Brain microvascular endothelial cell (primary cell): ENCODE results near the gene MS4A1.

Experiments
- DNase-seq: peaks from one replicate; pipeline ENCODE4 v3.0.0-alpha.2; 2020
- H3K27ac ChIP-seq: fragments of 250-450 bp; sonication (Bioruptor Pico); 2 replicates; pipeline ENCODE4 v1.5.1; 2020; ENCODE audit warnings: mild to moderate bottlenecking, moderate library complexity
- H3K27me3 ChIP-seq: fragments of 250-450 bp; sonication (Bioruptor Pico); replicated peaks from 2 replicates; pipeline ENCODE4 v1.5.1; 2020; ENCODE audit warnings: mild to moderate bottlenecking
- H3K36me3 ChIP-seq: fragments of 250-450 bp; sonication (Bioruptor Pico); replicated peaks from 2 replicates; pipeline ENCODE4 v1.5.1; 2020; ENCODE audit warnings: mild to moderate bottlenecking
- H3K4me3 ChIP-seq: 2 replicates; pipeline ENCODE4 v1.5.1; 2011; ENCODE audit warnings: low read depth, mild to moderate bottlenecking, control low read depth, low read length, moderate library complexity
- CTCF ChIP-seq: IDR thresholded peaks from 2 replicates; pipeline ENCODE4 v1.5.1; 2011; ENCODE audit warnings: low read depth, mild to moderate bottlenecking, moderate library complexity, low read length, control low read depth, inconsistent platforms; ENCODE audit errors: missing control alignments
- in situ Hi-C: cut with HindIII; loops from 2 replicates; pipeline ENCODE4 v1.10.0; 2017; ENCODE audit warnings: low sequenced_read_pairs, low pct_ligation_motif_present

Gene MS4A1

GRCh38 chr11:60459345-60459744 is 3.7 kb downstream of the MS4A1 start:
- in situ Hi-C loops = no loop called here
- TF ChIP-seq CTCF = no peak
- no peak overlapping the region for H3K27ac ChIP-seq
- no peaks in the 10 kb centered on the region for H3K36me3 ChIP-seq
- H3K4me3 ChIP-seq = no peak overlapping the region
- no peak for DNase-seq
- H3K27me3 ChIP-seq = no peaks in the 10 kb centered on the region

GRCh38 chr11:60468829-60469228 is 13.2 kb downstream of the MS4A1 start:
- H3K27ac ChIP-seq = no peak overlapping the region
- H3K36me3 ChIP-seq = no peaks in the 10 kb centered on the region
- in situ Hi-C loops = no loop called here
- DNase-seq = no peak
- H3K27me3 ChIP-seq = no peaks in the 10 kb centered on the region
- no peak overlapping the region for H3K4me3 ChIP-seq
- TF ChIP-seq CTCF = no peak

DNA sequence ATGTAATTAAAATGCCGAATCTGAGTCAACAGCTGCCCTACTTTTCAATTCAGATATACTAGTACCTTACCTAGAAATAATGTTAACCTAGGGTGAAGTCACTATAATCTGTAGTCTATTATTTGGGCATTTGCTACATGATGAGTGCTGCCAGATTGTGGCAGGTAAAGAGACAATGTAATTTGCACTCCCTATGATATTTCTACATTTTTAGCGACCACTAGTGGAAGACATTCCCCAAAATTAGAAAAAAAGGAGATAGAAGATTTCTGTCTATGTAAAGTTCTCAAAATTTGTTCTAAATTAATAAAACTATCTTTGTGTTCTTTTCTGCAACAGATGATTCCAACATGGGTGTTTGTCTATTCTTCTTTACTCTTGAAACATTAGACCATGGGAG is 14.1 kb downstream of the MS4A1 start:
- no peak for TF ChIP-seq CTCF
- Histone ChIP-seq H3K27ac (no peak overlapping the region), H3K4me3 (no peak overlapping the region), H3K27me3 (no peaks in the 10 kb centered on the region), H3K36me3 (no peaks in the 10 kb centered on the region)
- no peak for DNase-seq
- in situ Hi-C loops = no loop called here

DNA sequence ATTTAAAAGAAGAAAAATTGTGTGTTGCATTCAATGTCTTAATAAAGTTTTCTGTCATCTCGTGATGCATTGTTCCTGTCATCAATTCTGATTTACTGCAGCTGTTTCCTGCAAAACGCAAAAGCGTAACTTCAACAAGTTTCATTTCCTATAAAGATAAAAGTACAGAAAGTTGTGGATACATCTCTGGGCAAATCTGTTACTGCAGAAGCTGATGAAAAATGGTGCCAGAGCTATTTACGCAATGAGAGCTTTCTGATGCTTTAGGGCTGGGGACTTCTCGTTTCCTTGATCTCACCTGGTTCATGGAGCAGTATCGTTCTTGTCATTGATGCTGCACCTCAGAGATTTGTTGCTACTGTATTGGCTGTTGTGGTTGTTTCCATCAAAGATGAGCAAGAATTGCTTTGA is 21.4 kb downstream of the MS4A1 start:
- no peak for DNase-seq
- no peaks in the 10 kb centered on the region for H3K36me3 ChIP-seq
- H3K27ac ChIP-seq = no peak overlapping the region
- H3K4me3 ChIP-seq = no peak overlapping the region
- in situ Hi-C loops = no loop called here
- TF ChIP-seq CTCF = no peak
- no peaks in the 10 kb centered on the region for H3K27me3 ChIP-seq

- no peak overlapping the region for H3K4me3 ChIP-seq
- no peak for TF ChIP-seq CTCF
- in situ Hi-C loops = no loop called here
- no peak for DNase-seq
- no peaks in the 10 kb centered on the region for H3K36me3 ChIP-seq
- H3K27ac ChIP-seq = no peak overlapping the region
- no peaks in the 10 kb centered on the region for H3K27me3 ChIP-seq
Observed at GRCh38 chr11:60482361-60482760, 26.7 kb downstream of the MS4A1 start.

- DNase-seq = no peak
- H3K4me3 ChIP-seq = no peak overlapping the region
- no peak overlapping the region for H3K27ac ChIP-seq
- TF ChIP-seq CTCF = peak; percentile 20
- no peaks in the 10 kb centered on the region for H3K36me3 ChIP-seq
- in situ Hi-C loops = no loop called here
- H3K27me3 ChIP-seq = no peaks in the 10 kb centered on the region
Observed at GRCh38 chr11:60485987-60486386, 30.3 kb downstream of the MS4A1 start.
